MM.1S (cell line): ENCODE measurements around the gene NUP160.

Experiments
- DNase-seq: peaks from one replicate; pipeline ENCODE4 v3.0.0-alpha.2; 2015
- H2AFZ ChIP-seq: fragments of 300-600 bp; sonication (generic); 2 replicates; pipeline ENCODE4 v1.6.0; 2016; ENCODE audit warnings: antibody characterized with exemption, low read length
- H3F3A ChIP-seq: fragments of 300-600 bp; sonication (generic); 2 replicates; pipeline ENCODE4 v1.6.1; 2016; ENCODE audit warnings: mild to moderate bottlenecking, antibody characterized with exemption, low read length, moderate library complexity, mixed read lengths; ENCODE audit not compliant: insufficient read depth
- H3K27ac ChIP-seq: fragments of 300-600 bp; sonication (generic); 2 replicates; pipeline ENCODE4 v1.5.1; 2016; ENCODE audit warnings: mild to moderate bottlenecking, low read length
- H3K27me3 ChIP-seq: fragments of 300-600 bp; sonication (generic); replicated peaks from 2 replicates; pipeline ENCODE4 v1.6.0; 2016; ENCODE audit warnings: low read length; ENCODE audit not compliant: insufficient read depth
- H3K36me3 ChIP-seq: fragments of 300-600 bp; sonication (generic); replicated peaks from 2 replicates; pipeline ENCODE4 v1.6.1; 2016; ENCODE audit warnings: mild to moderate bottlenecking, low read length, mixed read lengths; ENCODE audit not compliant: insufficient read depth
- H3K4me1 ChIP-seq: fragments of 300-600 bp; sonication (generic); 2 replicates; pipeline ENCODE4 v1.6.1; 2016; ENCODE audit warnings: low read length, mixed read lengths
- H3K4me2 ChIP-seq: fragments of 300-600 bp; sonication (generic); 2 replicates; pipeline ENCODE4 v1.6.0; 2016; ENCODE audit warnings: low read depth, low read length
- H3K4me3 ChIP-seq: fragments of 300-600 bp; sonication (generic); 2 replicates; pipeline ENCODE4 v1.5.1; 2016; ENCODE audit warnings: low read length, mixed read lengths
- H3K79me2 ChIP-seq: fragments of 300-600 bp; sonication (generic); 2 replicates; pipeline ENCODE4 v1.6.1; 2016; ENCODE audit warnings: mixed run types, low read length, mixed read lengths
- H3K9ac ChIP-seq: fragments of 300-600 bp; sonication (generic); 2 replicates; pipeline ENCODE4 v1.6.1; 2016; ENCODE audit warnings: low read length, mixed read lengths
- H3K9me2 ChIP-seq: fragments of 300-600 bp; sonication (generic); replicated peaks from 2 replicates; pipeline ENCODE4 v1.6.1; 2016; ENCODE audit warnings: mild to moderate bottlenecking, low read length, mixed read lengths; ENCODE audit not compliant: insufficient read depth
- H3K9me3 ChIP-seq: fragments of 300-600 bp; sonication (generic); replicated peaks from 2 replicates; pipeline ENCODE4 v1.6.1; 2016; ENCODE audit warnings: mild to moderate bottlenecking, low read length, mixed read lengths; ENCODE audit not compliant: insufficient read depth
- H4K20me1 ChIP-seq: fragments of 300-600 bp; sonication (generic); 2 replicates; pipeline ENCODE4 v1.6.1; 2016; ENCODE audit warnings: mild to moderate bottlenecking, low read length, moderate library complexity, mixed read lengths; ENCODE audit not compliant: insufficient read depth
- CTCF ChIP-seq: fragments of 300-600 bp; sonication (generic); IDR thresholded peaks from 2 replicates; pipeline ENCODE4 v1.5.1; 2016; ENCODE audit warnings: antibody characterized with exemption, low read length, mixed read lengths
- EZH2 ChIP-seq: fragments of 300-600 bp; sonication (generic); optimal IDR thresholded peaks from 2 replicates; pipeline ENCODE3; 2017; ENCODE audit warnings: low read depth, mild to moderate bottlenecking, antibody characterized with exemption, low read length, mixed read lengths
- EZH2phosphoT487 ChIP-seq: fragments of 300-600 bp; sonication (generic); IDR thresholded peaks from 2 replicates; pipeline ENCODE4 v1.6.1; 2018; ENCODE audit warnings: antibody characterized with exemption, low read length

NUP160 gene

GRCh38 chr11:47850337-47850736 lies 2.2 kb upstream of the NUP160 start:
- peaks cover 3% of the 10 kb centered on the region; the same call in 1 of the 2 replicates for H3K36me3 ChIP-seq
- peaks cover 18% of the 10 kb centered on the region for H3F3A ChIP-seq
- peak overlapping the region; percentile 61 for H3K27ac ChIP-seq
- H3K79me2 ChIP-seq, result peaks cover 32% of the 10 kb centered on the region
- peak overlapping the region; percentile 18; the same call in 1 of the 2 replicates for H3K4me3 ChIP-seq
- H3K9me3 ChIP-seq, result no peaks in the 10 kb centered on the region
- peaks cover 38% of the 10 kb centered on the region for H3K4me1 ChIP-seq
- no peak overlapping the region for H2AFZ ChIP-seq
- H3K9me2 ChIP-seq, result no peaks in the 10 kb centered on the region
- no peaks in the 10 kb centered on the region for H3K27me3 ChIP-seq
- peak; percentile 58 for DNase-seq
- H3K4me2 ChIP-seq, result peak overlapping the region; percentile 34
- no peaks in the 10 kb centered on the region for H4K20me1 ChIP-seq
- no peak for TF ChIP-seq EZH2phosphoT487
- TF ChIP-seq CTCF, result no peak
- TF ChIP-seq EZH2, result no peak
- H3K9ac ChIP-seq, result no peak overlapping the region; the same call in 1 of the 2 replicates

GRCh38 chr11:47848700-47849155 lies 578 bp upstream of the NUP160 start:
- Histone ChIP-seq H3K9ac (peak overlapping the region; percentile 96), H3K27me3 (no peaks in the 10 kb centered on the region), H3K4me2 (peak overlapping the region; percentile 99), H3K9me2 (no peaks in the 10 kb centered on the region), H4K20me1 (no peaks in the 10 kb centered on the region), H3K36me3 (peaks cover 3% of the 10 kb centered on the region; the same call in 1 of the 2 replicates), H3K27ac (peak overlapping the region; percentile 90), H3F3A (peaks cover 18% of the 10 kb centered on the region), H3K79me2 (peaks cover 48% of the 10 kb centered on the region), H2AFZ (peak overlapping the region; percentile 89), H3K9me3 (no peaks in the 10 kb centered on the region), H3K4me3 (peak overlapping the region; percentile 96), H3K4me1 (peaks cover 39% of the 10 kb centered on the region)
- TF ChIP-seq EZH2phosphoT487 (no peak), CTCF (no peak), EZH2 (no peak)
- DNase-seq, result no peak

- Histone ChIP-seq H3K9me3 (no peaks in the 10 kb centered on the region), H3F3A (peaks cover 18% of the 10 kb centered on the region), H3K27ac (peak overlapping the region; percentile 90), H3K9me2 (no peaks in the 10 kb centered on the region), H3K4me1 (peaks cover 39% of the 10 kb centered on the region), H3K79me2 (peaks cover 61% of the 10 kb centered on the region), H3K4me3 (peak overlapping the region; percentile 96), H3K36me3 (peaks cover 11% of the 10 kb centered on the region), H3K9ac (peak overlapping the region; percentile 96), H3K27me3 (no peaks in the 10 kb centered on the region), H2AFZ (peak overlapping the region; percentile 89; the same call in 1 of the 2 replicates), H3K4me2 (peak overlapping the region; percentile 99), H4K20me1 (no peaks in the 10 kb centered on the region)
- no peak for DNase-seq
- TF ChIP-seq EZH2 (no peak), EZH2phosphoT487 (no peak), CTCF (no peak)
These were observed 636 bp downstream of the NUP160 start for GRCh38 chr11:47847537-47847891.
